GM12891 (cell line): ENCODE results near the gene RNF20.

Experiments used
- DNase-seq: peaks from one replicate; pipeline ENCODE4 v3.0.0; 2011; ENCODE audit warnings: low spot score; ENCODE audit not compliant: insufficient read length
- FAIRE-seq: peaks from 2 replicates; lab custom pipeline; 2011; peaks lifted over from hg19 to GRCh38; lab: Jason Lieb, UNC
- PAX5 ChIP-seq: IDR thresholded peaks from 2 replicates; pipeline ENCODE4 v1.6.1; 2011; ENCODE audit warnings: low read length, moderate library complexity, mild to moderate bottlenecking; ENCODE audit not compliant: insufficient read depth, severe bottlenecking
- POLR2A ChIP-seq: IDR thresholded peaks from 2 replicates; pipeline ENCODE4 v1.6.1; 2011; ENCODE audit warnings: low read depth, low read length, control low read depth
- POLR2AphosphoS5 ChIP-seq: IDR thresholded peaks from 2 replicates; pipeline ENCODE4 v1.6.1; 2011; ENCODE audit warnings: low read depth, low read length, control low read depth
- POU2F2 ChIP-seq: IDR thresholded peaks from 2 replicates; pipeline ENCODE4 v1.6.1; 2011; ENCODE audit warnings: low read depth, mild to moderate bottlenecking, control low read depth, low read length, moderate library complexity
- SPI1 ChIP-seq: IDR thresholded peaks from 2 replicates; pipeline ENCODE4 v1.6.1; 2011; ENCODE audit warnings: low read depth, low read length, control low read depth
- TAF1 ChIP-seq: IDR thresholded peaks from 2 replicates; pipeline ENCODE4 v1.6.1; 2011; ENCODE audit warnings: low read depth, low read length, control low read depth

RNF20 gene

GRCh38 chr9:101601904-101602765 lies 68.5 kb downstream of the RNF20 start:
- DNase-seq (no peak), FAIRE-seq (peak; percentile 31)
- no peak for TF ChIP-seq TAF1
- TF ChIP-seq SPI1 = no peak
- TF ChIP-seq POLR2AphosphoS5 = no peak
- TF ChIP-seq POLR2A = no peak
- TF ChIP-seq PAX5 = no peak
- no peak for TF ChIP-seq POU2F2

GRCh38 chr9:101604296-101604695 lies 70.6 kb downstream of the RNF20 start:
- DNase-seq (no peak), FAIRE-seq (no peak)
- TF ChIP-seq POU2F2 = no peak
- TF ChIP-seq POLR2A = no peak
- TF ChIP-seq SPI1 = no peak
- TF ChIP-seq TAF1 = no peak
- no peak for TF ChIP-seq PAX5
- no peak for TF ChIP-seq POLR2AphosphoS5

GRCh38 chr9:101605547-101605946 lies 71.9 kb downstream of the RNF20 start:
- TF ChIP-seq PAX5 = no peak
- no peak for TF ChIP-seq SPI1
- no peak for TF ChIP-seq POU2F2
- no peak for TF ChIP-seq TAF1
- TF ChIP-seq POLR2A = no peak
- TF ChIP-seq POLR2AphosphoS5 = no peak
- FAIRE-seq (no peak), DNase-seq (no peak)
